GM12874 (cell line): ENCODE results near the gene DIRAS3.

Experiments
- TF ChIP-seq, protein P1 (sequence below): IDR thresholded peaks from 2 replicates; pipeline ENCODE4 v1.5.1; 2011; ENCODE audit warnings: low read depth, mild to moderate bottlenecking, control low read depth, low read length, moderate library complexity; ENCODE audit not compliant: insufficient read depth

The DIRAS3 gene

DNA sequence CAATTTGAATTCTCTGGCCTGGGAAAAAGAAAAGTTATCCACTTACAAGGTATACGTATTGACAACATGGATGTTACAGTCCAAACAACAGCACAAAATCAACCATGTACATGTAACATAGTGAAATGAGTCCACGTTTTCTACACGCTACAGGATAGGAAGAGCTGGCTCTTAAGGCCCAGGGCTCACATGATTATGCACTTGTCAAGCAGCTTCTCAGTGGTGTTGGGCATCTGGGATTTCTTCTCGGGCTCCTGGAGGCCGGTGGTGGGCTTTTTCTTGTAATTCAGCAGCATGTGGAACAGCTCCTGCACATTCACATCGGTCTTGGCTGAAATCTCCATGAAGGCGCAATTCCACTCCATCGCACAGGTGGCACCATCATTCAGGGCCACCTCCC is 4.0 kb downstream of the DIRAS3 start:
- TF ChIP-seq, protein P1, sequence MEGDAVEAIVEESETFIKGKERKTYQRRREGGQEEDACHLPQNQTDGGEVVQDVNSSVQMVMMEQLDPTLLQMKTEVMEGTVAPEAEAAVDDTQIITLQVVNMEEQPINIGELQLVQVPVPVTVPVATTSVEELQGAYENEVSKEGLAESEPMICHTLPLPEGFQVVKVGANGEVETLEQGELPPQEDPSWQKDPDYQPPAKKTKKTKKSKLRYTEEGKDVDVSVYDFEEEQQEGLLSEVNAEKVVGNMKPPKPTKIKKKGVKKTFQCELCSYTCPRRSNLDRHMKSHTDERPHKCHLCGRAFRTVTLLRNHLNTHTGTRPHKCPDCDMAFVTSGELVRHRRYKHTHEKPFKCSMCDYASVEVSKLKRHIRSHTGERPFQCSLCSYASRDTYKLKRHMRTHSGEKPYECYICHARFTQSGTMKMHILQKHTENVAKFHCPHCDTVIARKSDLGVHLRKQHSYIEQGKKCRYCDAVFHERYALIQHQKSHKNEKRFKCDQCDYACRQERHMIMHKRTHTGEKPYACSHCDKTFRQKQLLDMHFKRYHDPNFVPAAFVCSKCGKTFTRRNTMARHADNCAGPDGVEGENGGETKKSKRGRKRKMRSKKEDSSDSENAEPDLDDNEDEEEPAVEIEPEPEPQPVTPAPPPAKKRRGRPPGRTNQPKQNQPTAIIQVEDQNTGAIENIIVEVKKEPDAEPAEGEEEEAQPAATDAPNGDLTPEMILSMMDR, result no peak

DNA sequence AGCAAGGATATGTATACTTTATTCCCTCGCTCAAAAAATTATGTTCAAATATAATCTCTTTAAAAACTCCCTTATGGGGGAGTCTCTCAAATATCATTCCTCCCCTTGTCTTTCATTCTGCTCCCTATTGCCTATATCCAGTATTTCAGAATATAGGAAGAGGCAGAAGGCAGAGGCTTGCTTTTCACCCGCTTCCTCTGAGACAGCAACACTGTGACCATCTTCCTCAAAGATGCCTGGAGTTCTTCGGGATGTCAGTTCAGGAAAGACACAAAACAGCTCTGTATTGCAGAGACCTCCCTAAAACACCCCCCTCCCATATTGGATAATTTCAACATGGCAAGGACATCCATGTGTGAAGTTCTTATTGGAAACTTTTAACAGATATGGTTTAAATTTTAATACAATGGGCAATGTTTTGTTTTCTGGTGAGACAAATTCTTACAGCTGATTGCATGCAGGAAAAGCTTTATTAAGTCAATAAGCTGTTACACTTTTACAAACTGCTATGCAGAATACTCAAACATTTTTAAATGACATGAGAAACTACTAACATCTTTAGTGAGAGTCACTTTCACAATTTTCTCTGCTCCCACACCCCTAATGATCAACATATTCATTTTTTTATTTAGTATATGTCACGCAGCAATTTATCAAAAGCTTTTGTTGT is 4.8 kb downstream of the DIRAS3 start:
- TF ChIP-seq, protein P1, result no peak

DNA sequence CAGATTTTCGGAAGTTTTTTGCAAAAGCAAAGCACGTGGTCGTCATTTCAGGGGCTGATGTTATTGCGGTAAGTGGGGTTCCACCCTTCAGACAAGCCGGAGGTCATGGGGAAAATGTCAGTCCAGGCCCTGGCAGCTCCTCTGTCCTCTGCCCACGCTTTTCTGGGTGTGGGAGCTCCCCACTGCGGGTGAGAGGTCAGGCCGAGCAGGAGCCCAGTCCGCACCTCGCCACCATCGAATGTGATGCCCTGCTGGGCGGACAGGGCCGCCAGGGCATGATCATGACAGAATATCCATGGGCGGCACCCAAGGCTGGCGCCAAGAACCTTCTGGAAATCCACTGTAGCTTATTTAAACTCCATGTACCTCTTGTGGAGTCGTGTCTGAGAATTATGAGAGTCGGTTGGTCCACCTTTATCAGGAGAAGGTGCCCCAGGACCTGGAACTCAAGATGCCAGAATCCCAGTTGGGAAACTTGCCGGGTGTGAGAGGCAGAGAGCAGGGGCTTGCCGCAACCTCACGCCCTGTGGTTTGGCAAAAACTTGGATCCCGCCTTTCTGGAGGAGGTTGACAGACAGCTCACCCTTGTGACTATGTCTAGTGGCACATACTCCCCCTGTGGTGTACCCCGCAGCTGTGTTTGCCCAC is 6.9 kb downstream of the DIRAS3 start:
- TF ChIP-seq, protein P1, result no peak

DNA sequence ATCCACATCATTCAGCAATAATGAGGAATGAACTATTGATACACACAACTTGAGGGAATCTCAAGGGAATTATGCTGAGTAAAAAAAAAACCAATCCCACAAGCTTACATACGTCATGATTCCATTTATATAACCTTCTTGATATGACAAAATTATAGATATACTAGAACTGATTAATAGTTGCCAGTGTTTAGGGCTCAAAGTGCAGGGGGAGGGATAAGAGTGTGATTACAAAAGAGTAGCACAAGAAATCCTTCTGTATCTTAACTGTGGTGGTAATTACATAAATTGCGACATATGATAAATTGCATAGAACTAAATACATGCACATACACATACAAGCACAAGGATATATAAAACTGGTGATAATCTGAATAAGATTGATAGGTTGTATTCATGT is 13.5 kb downstream of the DIRAS3 start:
- TF ChIP-seq, protein P1, result no peak

DNA sequence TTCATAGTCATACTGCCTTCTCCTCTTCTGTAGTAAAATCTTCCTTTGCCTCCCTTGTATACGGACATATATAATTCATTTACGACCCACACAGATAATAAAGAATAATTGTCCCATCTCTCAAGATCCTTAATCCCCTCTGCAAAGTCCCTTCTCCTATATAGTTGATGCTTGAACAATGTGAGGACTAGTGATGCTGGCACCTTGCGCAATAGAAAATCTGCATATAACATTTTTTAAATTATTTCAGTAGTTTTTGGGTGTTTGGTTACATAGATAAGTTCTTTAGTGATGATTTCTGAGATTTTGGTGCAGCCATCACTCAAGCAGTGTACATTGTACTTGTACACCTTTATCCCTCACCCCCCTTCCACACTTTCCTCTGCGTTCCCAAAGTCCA is 21.0 kb downstream of the DIRAS3 start:
- TF ChIP-seq, protein P1, result no peak

DNA sequence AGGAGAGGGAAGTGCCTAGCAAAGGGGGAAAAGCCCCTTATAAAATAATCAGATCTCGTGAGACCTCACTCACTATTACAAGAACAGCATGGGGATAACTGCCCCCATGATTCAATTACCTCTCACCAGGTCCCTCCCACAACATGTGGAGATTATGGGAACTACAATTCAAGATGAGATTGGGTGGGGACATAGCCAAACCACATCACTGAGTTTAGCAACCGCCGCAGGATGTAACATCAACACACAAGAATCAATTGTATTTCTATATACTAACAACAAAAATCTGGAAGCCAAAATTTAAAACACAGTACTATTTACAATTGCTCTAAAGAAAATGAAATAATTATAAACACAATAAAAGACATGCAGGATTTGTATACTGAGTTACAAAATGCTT is 21.9 kb downstream of the DIRAS3 start:
- TF ChIP-seq, protein P1, result no peak

DNA sequence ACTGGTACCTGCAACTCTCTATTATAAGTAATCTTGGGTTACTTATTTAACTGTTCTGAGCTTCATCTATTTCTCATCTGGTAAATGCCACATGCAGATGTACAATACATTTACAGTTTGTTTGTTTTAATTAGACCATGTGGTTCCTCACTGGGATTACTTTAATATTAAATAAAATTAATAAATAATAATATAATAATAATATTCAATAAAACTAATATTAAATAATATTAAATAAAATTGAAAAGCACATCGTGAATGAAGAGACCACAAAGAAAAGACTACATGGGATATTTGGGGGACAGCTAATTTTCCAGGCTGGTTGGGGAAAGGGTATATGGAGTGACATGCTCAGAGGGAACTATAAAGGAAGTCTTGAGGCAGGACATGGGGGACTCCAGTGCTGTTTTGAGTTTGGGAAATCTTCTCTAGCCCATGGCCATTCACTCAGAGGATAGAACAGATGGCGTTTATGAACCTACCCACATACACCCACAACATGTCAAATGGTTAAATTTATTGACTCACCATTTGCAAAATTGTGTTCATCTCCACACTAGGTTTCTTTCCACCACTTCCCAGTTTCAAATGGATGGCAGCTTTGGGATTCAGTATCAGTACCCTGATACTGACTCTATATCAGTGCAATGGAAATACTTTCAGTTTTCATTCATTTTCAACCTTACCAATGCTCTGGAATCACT is 25.6 kb downstream of the DIRAS3 start:
- TF ChIP-seq, protein P1, result no peak
